ENCODE measurements around the gene NINJ1.

DNA sequence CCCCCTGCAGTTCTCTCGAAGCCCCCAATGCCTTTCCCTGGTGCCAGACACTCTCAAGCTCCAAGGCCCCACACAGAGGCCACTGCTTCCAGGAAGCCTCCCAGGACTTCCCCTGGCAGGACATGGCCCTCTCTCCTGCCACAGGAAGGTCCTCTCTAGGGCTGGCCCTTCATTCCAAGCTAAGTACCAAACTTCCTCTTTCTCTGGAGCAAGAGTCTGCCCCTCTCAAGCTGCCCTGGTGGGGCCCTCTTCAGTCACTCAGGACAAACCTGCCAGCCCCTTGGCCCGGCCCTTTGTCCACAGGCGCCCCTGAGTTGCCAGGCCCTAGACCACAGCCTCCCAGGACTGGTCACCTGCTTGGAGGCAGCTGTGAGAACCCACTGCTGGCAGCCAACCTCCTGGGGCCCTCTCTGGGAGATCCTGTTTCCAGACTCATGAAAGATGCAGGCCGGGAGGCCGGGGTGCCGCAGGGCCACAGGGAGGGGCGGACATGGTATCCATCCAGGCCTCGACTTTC lies 6.6 kb downstream of the NINJ1 start:
- TF ChIP-seq, protein P1, sequence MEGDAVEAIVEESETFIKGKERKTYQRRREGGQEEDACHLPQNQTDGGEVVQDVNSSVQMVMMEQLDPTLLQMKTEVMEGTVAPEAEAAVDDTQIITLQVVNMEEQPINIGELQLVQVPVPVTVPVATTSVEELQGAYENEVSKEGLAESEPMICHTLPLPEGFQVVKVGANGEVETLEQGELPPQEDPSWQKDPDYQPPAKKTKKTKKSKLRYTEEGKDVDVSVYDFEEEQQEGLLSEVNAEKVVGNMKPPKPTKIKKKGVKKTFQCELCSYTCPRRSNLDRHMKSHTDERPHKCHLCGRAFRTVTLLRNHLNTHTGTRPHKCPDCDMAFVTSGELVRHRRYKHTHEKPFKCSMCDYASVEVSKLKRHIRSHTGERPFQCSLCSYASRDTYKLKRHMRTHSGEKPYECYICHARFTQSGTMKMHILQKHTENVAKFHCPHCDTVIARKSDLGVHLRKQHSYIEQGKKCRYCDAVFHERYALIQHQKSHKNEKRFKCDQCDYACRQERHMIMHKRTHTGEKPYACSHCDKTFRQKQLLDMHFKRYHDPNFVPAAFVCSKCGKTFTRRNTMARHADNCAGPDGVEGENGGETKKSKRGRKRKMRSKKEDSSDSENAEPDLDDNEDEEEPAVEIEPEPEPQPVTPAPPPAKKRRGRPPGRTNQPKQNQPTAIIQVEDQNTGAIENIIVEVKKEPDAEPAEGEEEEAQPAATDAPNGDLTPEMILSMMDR (IDR thresholded peaks at IDR 0.05), result no peak
- TF ChIP-seq EZH2phosphoT487 (IDR thresholded peaks at IDR 0.05) (no peak), EZH2 (IDR thresholded peaks at IDR 0.05) (no peak)

All from neural progenitor cell (in vitro differentiated cells).